ENCODE measurements around the gene TRIP12. TPM values are rescaled to one million over a fixed set of nuclear protein-coding genes. Genes with fewer than 3 reads are reported as not detected.
"Not testable (repeated sequence)": the region's sequence is repeated elsewhere in the genome, so short reads cannot be mapped to it uniquely, and the experiment has no call there.

The TRIP12 gene
- 188 and 191 TPM in 2 replicates for total RNA-seq (ENCODE audit: low replicate concordance)
- long read RNA-seq, partial matches to known transcripts = 28 of 42 reads
- long read RNA-seq, other reads (novel, unspliced or antisense) = 14 of 42 reads

- Mint-ChIP-seq H3K4me3 (peak within 1 kb of the TSS; percentile 99), H3K27me3 (no peaks in the 10 kb centered on the region), H3K27ac (peak within 1 kb of the TSS; percentile 100), H3K9me3 (no peaks in the 10 kb centered on the region), H3K4me1 (ENCODE audit: unreplicated experiment) (peaks cover 19% of the 10 kb centered on the region), H3K36me3 (peaks cover 8% of the 10 kb centered on the region)
- peak; percentile 94 for DNase-seq (ENCODE audit: extremely low spot score, unreplicated experiment)
- TF ChIP-seq, protein P1, sequence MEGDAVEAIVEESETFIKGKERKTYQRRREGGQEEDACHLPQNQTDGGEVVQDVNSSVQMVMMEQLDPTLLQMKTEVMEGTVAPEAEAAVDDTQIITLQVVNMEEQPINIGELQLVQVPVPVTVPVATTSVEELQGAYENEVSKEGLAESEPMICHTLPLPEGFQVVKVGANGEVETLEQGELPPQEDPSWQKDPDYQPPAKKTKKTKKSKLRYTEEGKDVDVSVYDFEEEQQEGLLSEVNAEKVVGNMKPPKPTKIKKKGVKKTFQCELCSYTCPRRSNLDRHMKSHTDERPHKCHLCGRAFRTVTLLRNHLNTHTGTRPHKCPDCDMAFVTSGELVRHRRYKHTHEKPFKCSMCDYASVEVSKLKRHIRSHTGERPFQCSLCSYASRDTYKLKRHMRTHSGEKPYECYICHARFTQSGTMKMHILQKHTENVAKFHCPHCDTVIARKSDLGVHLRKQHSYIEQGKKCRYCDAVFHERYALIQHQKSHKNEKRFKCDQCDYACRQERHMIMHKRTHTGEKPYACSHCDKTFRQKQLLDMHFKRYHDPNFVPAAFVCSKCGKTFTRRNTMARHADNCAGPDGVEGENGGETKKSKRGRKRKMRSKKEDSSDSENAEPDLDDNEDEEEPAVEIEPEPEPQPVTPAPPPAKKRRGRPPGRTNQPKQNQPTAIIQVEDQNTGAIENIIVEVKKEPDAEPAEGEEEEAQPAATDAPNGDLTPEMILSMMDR (conservative IDR thresholded peaks at IDR 0.05) = no peak
Measured at GRCh38 chr2:229921892-229922448, at the start of gene TRIP12. Gene TRIP12 (minus strand): TSS chr2:229922009. CDS start chr2:229880079, 41,930 bp downstream.

DNA sequence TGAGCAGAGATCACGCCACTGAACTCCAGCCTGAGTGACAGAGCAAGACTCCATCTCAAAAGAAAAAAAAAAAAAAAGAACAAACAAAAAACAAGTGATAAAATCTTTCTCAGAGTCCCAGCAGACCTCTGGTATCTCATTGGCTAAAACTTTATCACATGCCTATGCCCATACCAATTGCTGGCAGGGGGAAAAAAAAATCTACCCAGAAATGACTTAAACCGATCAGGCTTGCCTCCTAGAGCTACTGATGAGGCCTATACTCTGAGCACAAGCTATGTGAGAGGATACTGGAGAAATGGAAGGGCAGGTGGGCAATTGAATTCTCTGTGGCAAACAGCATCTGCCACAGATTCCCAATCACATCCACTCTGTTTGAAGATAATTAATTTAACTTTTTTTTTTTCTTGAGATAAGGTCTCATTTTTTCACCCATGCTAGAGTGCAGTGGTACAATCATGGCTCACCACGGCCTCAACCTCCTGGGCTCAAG lies 49.5 kb upstream of the TRIP12 start:
- no peaks in the 10 kb centered on the region for H3K27me3 Mint-ChIP-seq
- H3K27ac Mint-ChIP-seq = no peak overlapping the region
- H3K36me3 Mint-ChIP-seq = no peaks in the 10 kb centered on the region
- no peak overlapping the region for H3K4me3 Mint-ChIP-seq
- no peak for DNase-seq (ENCODE audit: extremely low spot score, unreplicated experiment)
- no peaks in the 10 kb centered on the region for H3K9me3 Mint-ChIP-seq
- no peaks in the 10 kb centered on the region for H3K4me1 Mint-ChIP-seq (ENCODE audit: unreplicated experiment)
- TF ChIP-seq, protein P1 (conservative IDR thresholded peaks at IDR 0.05) = no peak

- H3K4me3 Mint-ChIP-seq = no peak overlapping the region
- H3K27ac Mint-ChIP-seq = no peak overlapping the region
- no peaks in the 10 kb centered on the region for H3K9me3 Mint-ChIP-seq
- DNase-seq (ENCODE audit: extremely low spot score, unreplicated experiment) = no peak
- no peaks in the 10 kb centered on the region for H3K27me3 Mint-ChIP-seq
- no peaks in the 10 kb centered on the region for H3K36me3 Mint-ChIP-seq
- H3K4me1 Mint-ChIP-seq (ENCODE audit: unreplicated experiment) = no peaks in the 10 kb centered on the region
- TF ChIP-seq, protein P1 (conservative IDR thresholded peaks at IDR 0.05) = no peak
Measured at GRCh38 chr2:229970406-229970805, 48.6 kb upstream of the TRIP12 start.

DNA sequence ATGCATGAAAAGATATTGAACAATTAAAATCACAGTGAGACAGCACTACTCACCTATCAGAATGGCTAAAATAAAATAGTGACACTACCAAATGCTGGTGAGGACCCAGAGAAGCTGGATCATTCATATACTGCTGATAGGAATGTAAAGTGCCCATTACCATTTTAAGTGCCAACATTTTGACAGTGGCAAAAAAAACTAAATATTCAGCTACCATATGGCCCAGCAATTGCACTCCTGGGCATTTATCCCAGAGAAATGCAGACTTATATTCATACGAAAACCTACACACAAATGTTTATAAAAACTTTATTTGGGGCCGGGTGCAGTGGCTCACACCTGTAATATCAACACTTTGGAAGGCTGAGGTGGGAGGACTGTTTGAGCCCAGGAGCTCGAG lies 48.1 kb upstream of the TRIP12 start:
- no peaks in the 10 kb centered on the region for H3K9me3 Mint-ChIP-seq
- H3K27me3 Mint-ChIP-seq = no peaks in the 10 kb centered on the region
- no peaks in the 10 kb centered on the region for H3K4me1 Mint-ChIP-seq (ENCODE audit: unreplicated experiment)
- no peak for DNase-seq (ENCODE audit: extremely low spot score, unreplicated experiment)
- H3K36me3 Mint-ChIP-seq = no peaks in the 10 kb centered on the region
- TF ChIP-seq, protein P1 (conservative IDR thresholded peaks at IDR 0.05) = no peak
- no peak overlapping the region for H3K27ac Mint-ChIP-seq
- no peak overlapping the region for H3K4me3 Mint-ChIP-seq

GRCh38 chr2:229963596-229963995 lies 41.8 kb upstream of the TRIP12 start:
- H3K27ac Mint-ChIP-seq; H3K36me3 Mint-ChIP-seq; H3K27me3 Mint-ChIP-seq; H3K9me3 Mint-ChIP-seq; DNase-seq (ENCODE audit: extremely low spot score, unreplicated experiment); H3K4me3 Mint-ChIP-seq; H3K4me1 Mint-ChIP-seq (ENCODE audit: unreplicated experiment): not testable (repeated sequence)

DNA sequence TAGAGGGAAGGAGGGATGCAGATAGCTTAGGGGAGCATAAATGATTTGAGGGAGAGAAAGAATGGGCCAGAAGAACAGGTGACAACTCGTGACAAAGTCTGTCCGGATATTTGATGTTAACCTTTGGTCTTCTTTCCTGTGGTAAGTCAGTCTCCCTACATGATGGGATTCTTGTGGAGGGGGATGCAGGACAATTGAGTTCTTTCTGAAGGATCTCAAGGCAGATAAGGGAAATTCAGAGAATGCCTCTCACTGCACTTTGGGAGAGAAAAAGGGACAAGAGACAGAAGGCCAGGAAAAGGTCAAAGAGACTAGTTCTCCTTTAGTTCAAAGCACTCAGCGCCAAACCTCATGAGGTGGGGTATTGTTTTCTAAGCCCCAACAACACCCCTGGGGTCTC lies 34.7 kb upstream of the TRIP12 start:
- no peak overlapping the region for H3K4me3 Mint-ChIP-seq
- H3K4me1 Mint-ChIP-seq (ENCODE audit: unreplicated experiment) = peaks cover 12% of the 10 kb centered on the region
- TF ChIP-seq, protein P1 (conservative IDR thresholded peaks at IDR 0.05) = no peak
- no peak overlapping the region for H3K27ac Mint-ChIP-seq
- DNase-seq (ENCODE audit: extremely low spot score, unreplicated experiment) = no peak
- H3K27me3 Mint-ChIP-seq = no peaks in the 10 kb centered on the region
- H3K9me3 Mint-ChIP-seq = no peaks in the 10 kb centered on the region
- H3K36me3 Mint-ChIP-seq = no peaks in the 10 kb centered on the region
